Embryonic facial prominence (tissue), 1 donor: ENCODE data around the gene PNLIPRP2.

ENCODE experiments used
- DNase-seq: peaks from one replicate; pipeline ENCODE4 v3.0.0-alpha.2; 2016; ENCODE audit errors: extremely low spot score

The PNLIPRP2 gene

DNA sequence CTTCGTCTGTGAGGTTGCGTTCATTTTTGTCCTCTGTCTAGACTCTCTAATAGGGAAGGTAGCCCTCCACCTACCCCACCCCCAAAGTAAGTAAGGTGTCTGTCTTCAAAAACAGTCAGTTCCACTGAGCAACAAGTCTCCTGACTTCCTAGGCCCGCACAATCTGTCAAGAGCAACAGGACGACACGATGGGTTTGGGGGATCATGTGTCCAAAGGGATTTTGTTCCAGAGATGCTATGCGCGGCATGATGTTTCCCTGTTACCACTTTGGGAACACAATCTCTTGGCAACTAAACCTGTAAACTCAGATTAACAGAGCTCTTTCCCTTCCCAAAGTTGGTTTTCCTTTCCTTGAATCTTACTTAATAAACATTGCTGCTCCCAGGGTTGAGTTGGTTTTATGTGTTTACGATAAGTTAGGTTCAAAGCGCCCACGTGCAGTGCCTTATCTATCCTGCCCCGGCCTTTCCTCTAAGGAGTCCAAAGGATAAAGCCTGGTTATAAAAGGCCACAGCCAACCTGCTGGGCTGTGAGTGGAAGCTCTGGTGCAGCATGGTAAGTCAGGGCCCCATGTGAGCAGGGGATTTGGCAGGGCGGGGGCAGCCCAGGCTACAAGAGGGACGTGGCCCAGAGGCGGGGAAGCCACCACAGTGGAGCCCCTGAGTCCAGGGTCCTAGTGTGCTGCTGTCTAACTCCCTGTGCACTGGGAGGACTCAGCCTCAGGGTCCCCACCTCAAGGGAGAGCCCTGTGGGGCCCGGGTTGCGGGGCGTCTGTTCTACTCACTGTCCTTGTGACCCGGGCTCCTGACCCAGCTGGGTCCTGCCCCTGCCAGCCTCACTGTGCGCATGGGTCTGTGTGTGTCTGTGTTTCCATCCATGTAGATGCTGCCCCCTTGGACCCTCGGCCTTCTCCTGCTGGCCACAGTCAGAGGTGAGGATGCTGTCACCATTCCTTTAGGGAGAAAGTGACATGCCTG lies at the start of gene PNLIPRP2:
PNLIPRP2 (plus strand) TSS at position 531 of the 978 bp plus-strand sequence.
- DNase-seq: no peak

DNA sequence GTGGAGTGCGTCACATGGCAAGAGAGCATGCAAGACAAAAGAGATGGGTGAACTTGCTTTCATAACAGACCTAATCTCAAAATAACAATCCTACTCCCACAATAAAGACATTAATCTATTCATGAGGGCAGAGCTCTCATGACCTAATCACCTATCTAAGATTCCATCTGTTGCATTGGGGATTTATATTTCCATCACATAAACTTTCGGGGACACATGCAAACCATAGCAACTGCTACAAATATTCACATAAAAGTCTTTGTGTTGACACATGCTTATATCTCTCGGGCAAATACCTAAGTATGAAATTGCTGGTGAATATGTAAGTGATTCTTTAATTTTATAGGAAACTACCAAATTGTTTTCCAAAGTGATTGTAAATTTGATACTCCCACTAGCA lies 46.0 kb upstream of the PNLIPRP2 start:
- DNase-seq: no peak

DNA sequence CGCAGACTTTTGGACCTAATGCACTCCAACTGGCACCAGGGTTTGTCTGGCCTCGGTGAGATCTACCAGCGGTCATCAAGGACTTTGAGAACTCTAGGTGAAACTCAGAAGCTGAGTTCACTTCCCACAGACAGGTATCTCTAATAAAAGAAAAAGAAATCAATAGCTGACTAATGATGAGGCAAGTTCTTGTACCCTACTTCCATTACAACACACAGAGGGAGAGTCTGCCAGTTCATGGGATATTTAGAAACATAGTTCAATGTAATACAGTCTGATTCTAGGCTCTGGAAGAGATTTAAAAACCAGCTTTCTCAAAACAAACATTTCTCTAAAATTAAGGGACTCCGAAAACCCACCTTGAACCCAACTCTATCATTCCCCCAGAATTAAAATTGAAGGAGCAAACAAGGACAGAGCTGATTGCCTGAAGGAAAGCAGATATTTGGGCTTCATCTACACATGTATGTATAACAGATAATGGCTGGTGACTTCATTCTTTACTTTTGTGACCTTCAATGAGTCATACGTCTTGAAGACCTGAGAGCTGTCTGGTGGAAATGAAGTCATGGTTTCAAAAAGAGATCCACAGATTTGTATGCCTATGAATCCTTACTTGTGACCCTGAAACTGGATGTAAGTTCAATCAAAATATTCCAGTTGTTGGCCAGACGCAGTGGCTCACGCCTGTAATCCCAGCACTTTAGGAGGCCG lies 32.7 kb upstream of the PNLIPRP2 start:
- no peak for DNase-seq

DNA sequence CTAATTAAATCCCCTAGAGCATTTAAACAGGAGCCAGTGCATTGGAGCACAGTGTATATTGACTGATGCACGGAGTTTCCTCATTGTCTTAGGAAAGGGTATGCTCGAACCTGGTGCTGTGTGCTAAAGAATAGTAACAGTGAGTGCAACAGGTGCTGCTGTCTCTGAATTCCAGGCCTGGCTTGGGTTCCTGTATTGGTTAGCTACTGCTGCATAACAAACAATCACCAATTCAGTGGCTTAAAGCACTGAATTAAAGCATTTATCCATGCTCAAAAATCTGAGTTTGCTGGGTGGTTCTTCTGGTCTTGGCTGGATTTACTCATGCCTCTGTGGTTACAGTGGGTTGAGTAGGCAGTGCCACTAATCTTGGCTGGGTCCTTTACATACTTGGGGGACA lies 31.8 kb upstream of the PNLIPRP2 start:
- DNase-seq: no peak

DNA sequence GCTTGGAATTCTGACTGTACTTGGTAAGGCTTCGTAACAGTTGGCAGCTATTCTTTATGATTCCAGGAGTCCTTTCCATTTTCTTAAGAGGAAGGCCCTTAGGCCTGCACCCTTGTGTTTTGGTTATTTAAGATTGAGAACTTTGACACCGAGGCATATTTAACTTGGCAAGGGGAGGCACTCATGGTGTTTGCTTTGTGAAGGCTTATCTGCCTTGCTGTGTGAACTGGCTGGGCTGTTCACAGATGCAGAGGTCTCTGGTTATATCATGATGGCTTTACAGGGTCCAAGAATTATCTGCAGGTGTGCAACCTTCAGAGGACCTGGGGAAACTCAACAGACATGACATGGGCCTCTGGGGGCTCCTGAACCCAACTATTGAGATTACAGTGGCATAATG lies 30.8 kb upstream of the PNLIPRP2 start:
- no peak for DNase-seq

DNA sequence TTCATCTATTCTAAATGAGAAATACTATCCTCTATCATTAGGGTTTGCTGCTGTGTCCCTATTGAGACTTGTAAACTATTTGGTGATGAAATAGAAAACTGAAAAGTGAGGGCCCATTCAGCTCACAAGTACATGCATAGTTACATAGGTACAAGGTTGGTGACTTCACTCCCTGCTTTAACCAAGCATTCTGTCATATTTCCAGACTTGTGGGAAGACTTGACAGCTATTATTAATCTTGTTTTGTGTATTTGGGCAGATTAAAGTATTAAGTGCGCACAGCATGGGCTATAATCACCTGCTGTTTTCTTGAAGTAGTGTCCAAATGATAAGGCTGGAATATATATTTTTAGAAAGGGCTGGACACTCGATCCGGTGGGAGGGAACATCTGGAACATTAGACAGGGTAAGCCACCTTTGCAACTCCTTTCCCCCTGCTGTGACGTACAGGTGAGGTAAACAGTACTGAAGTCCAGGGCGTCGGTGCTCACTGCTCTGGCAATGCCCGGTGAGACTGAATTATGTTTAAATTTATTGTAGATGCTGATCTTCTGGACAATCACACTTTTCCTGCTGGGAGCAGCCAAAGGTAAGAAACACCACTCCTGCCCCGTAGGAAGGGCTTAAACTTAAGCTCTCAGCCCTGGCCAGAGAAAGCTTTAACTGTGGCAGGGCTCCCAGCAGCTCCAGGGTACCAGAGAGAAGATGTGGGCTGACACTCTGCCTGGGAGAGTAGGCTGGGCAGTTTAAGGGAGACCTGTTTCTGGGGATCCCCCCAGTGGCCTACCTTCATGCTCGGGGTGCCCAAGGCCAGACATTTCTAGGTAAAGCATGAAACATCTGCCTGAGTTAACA lies 29.9 kb upstream of the PNLIPRP2 start, which contains the start of gene PNLIPRP1:
PNLIPRP1 (plus strand) TSS at position 370 of the 855 bp plus-strand sequence; CDS start at position 541, 171 bp downstream.
- DNase-seq: no peak

DNA sequence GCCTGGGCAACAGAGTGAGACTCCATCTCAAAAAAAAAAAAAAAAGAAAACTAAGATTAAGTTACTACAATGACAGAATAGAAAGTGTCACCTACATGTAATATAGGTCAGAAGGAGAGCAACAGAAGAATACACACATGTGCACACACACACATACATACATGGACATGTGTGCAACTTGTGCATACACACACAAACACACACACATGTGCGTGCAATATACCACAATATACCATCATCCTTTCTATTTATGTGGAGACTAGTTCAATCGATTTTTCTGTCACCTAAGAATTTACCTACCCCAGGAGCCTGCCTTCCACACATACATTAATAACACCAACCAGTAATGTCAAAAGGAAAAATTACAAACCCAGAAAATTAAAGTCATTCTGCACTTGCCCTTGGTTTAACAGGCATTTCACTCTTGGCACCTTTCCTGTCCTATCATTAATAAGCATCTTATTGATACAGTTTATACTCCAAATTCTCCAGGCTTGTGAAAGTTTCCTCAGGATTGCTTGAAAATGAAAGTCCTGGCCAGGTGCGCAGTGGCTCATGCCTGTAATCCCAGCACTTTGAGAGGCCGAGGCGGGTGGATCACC lies 27.5 kb upstream of the PNLIPRP2 start:
- DNase-seq: no peak

DNA sequence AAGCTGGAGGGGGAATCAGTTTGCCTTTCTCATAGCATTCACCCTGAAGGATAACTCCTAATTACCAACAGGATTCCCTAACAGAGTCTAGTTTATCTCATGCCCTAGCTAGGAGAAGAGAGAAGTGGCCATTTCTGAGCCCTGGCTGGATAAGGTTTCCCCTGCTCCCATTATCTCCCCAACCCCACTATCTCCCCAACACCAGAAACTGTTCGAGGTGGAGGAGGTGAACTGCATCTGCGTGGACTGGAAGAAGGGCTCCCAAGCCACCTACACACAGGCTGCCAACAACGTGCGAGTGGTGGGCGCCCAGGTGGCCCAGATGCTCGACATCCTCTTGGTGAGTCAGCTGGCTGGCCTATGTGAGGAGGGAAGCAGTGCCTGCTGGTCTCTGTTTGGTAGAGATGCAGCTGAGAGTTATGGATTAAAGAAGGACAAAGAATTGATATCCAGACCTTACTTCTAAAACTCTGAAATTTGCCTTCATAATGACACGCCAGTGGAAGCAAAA lies 26.2 kb upstream of the PNLIPRP2 start:
- DNase-seq: no peak

DNA sequence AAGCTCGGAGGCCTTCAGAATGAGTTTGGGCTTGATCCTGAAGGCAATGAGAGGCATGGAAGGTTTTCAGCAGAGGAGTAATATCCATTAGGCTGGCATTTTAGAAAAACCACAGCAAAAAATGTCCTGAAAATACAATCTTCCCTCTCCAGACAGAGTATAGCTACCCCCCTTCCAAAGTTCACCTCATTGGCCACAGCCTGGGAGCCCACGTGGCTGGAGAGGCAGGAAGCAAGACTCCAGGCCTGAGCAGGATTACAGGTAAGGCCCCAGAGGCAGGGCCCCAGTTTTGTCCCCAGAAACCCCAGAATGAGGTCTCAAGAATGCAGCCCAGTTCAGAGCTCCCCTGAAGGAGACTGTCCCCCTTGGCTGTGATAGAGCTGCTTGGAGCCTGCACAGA lies 24.7 kb upstream of the PNLIPRP2 start:
- DNase-seq: no peak

DNA sequence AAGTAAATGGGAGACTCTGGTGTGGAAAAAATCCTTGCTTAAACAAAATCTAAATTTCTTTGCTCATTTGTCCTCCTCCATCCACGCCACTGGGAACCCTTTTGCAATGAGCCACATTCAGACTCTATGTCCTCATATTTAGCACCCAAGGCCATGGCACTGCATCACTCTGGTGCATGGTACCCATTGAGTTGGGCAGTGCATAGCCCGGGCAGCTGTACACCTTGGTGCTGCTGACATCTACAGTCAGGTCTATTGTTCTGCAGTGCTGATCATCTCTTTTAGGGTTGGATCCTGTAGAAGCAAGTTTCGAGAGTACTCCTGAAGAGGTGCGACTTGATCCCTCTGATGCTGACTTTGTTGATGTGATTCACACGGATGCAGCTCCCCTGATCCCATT lies 23.2 kb upstream of the PNLIPRP2 start:
- DNase-seq: no peak

DNA sequence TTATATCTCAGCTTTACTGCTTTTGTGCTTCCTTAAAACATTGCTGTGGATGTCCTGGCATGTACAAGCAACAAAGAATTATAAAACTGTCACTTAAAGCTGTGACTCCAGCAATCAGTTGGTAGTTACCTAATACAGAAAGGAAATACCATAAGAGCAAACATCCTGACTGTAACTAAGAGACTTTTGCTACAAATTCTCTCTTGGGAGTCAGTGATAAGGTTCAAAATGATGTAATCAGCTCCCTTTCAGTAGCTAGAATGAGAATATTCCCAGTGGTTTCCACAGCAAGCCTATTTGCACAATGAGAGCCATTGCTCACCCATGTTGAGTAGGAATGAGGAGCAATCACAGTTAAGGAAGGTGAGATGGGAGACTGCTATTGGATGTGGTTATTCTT lies 22.4 kb upstream of the PNLIPRP2 start:
- DNase-seq: no peak

DNA sequence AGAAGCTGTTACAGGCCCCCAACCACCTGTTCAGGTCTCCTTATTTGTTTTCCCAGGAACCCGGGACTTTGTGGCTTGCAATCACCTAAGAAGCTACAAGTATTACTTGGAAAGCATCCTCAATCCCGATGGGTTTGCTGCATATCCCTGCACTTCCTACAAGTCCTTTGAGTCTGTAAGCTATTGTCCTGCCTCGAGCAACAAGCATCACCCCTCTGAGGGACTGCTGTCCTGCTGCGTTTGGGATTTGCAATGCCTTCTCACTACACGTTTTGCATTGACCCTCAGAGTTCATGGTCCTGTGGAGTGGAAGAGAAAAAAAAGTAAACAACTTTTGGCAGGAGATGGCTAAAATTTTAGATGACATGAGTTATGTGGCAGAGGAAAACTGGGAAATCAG lies 20.8 kb upstream of the PNLIPRP2 start:
- DNase-seq: no peak

DNA sequence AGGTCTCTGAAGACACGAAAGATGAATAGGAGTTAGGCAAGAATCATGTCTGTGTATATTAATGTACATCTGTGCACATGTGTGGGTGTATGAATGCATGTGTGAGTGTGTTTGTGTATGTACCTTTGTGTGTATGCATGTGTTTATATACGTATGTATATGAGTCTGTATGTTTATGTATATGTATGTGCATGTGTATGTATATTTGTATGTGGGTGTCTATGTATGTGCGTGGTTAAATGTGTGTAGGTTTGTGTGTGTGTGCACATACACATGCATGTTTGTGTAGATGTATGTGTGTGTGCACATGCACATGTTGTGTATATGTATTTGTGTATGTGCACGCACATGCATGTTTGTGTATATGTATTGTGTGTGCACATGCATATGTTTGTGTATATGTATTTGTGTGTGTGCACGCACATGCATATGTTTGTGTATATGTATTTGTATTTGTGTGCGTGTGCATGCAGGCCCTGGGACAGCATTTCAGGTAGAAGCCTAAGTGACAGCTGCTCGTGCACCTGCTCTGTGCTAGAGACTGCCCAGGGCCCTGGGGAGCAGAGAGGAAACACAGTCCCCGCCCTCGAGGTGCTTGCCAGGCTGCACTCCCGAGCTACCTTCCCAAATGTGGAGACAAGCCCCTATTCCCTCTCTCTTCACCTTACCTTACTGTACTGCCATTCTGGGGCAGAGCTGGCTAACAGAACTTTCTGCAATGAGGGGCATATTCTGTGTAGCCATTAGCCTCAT lies 17.9 kb upstream of the PNLIPRP2 start:
- DNase-seq: no peak

DNA sequence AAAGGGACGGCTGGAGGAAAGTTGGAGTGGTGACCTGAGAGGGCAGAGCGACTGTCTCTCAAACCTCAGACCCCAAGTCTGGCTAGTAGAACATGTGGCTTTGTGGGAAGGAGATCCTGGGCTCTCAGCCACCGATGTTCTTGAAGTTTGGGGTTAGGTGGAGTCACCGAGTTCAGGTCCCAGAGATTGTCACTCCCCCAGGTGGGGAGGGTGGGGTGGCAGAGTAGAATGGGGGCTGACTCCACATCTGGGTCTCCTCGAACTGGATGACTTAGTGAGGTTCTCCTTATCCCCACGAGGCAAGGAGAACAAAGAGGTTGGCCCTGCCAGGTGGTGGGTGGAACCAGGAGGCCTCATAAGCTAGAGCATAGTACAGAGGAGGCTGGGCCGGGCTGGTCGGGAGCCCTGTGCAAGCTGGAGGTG lies 14.7 kb upstream of the PNLIPRP2 start:
- DNase-seq: no peak

DNA sequence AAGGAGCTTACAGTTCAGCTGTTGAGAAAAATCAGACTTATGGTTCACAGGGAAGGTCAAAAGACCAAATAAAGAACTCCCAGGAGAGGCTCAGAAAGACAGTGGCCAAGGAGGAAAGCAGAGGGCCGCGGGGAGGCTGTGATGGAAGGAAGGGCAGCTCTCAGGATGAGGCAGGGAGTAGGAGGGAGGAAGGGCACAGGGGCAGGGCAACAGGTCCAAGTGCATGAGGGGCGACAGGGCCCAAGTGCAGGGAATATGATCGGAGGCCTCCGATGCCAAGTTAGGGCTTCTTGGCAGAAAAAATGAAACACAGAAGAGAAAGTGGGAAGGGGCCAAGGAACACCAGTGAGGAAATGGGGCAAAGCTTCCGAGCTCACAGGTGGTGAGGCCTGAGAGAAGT lies 13.4 kb upstream of the PNLIPRP2 start:
- no peak for DNase-seq

DNA sequence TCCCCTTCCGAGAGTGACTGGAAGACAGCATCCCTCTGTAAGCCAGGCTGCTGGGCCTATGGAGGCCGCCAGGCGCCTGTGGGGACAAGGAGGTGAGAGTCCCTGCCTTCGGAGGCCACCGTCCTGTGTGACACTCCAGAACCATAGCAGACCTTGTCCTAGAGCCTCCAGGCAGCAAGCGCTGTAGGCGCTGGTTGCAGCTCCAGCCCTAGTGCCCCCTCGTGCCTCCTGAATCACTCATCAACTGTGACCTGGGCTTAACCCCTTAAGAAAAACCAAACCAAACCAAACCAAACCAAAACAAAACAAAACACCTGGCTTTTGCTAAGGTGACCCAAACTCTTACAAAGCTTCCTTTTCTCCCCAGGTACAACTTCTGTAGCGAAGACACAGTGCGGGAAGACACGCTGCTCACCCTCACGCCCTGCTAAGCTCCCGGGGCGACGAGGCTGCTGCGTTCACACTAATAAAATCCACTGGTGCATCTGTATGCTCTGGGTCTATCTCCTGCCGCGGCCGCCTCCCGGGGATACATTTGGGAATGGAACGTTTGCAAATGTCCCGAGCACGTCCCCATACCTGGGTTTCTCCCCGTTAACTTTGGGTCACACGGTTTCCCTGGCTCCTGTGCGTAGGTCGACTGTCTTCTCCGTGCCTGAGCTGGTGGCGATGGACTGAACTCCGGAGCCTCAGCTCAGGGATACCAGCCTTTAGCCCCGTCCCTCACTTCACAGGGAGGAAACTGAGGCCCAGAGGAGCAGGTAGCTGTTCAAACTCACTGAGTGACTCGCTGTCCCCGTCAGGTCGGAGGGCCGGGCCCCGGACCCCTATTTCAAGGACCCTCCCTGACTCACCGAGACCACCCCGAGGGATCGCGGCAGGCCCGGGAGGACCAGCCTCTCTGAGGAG lies 11.8 kb upstream of the PNLIPRP2 start:
- DNase-seq: no peak

DNA sequence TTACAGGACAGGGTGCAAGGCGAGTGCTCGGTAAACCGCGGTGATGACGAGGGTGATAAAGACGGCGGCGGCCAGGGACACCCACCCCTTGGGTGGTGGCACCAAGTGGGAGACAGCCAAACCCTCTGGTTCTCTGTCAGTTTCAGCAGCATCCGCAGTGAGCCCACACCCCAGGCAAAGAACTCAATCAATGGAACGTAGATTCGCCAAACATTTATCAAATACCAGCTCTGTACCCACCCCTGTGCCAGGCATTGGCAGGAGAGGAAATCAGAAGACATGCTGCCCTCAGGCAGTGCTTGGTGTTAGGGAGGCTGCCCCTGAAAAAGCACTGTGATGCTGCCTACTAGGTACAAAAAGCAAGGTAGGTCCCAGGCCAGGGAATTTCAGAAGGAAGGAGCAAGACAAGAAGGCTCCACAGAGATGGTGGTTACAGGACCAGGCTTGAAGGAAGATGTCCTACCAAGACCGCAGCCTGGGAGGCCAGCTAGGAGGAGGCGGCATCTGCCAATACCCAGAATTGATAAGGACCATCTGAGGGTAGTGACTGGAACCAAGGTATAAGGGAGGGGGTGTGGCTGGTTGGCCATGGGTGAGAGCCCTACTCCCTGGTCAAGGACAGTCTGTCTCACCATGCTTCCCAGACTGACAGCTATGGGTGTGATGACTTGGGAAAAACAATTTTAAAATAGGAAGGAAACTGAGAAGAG lies 10.2 kb upstream of the PNLIPRP2 start:
- no peak for DNase-seq

DNA sequence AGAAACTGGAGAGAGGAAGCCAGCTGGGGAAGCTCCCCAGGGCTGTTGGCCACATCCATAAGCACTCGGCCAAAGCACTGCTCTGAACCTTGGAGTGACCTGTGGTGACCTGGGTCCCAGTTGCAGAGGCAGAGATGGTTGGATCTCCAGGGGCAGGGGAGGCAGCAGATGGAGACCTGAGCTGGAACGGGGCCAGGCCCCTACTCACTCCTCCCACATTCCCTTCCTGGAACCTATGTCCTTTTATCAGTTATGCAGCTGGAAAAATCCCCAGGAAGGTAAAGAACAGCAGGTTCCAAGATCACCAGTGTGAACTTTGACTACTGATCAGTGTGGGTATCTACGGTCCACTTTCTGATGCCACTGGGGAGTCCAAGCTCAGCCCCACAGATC lies 9.6 kb upstream of the PNLIPRP2 start:
- DNase-seq: no peak
